ENCODE measurements around the gene CCL4L2.
"Not testable (repeated sequence)": the region's sequence is repeated elsewhere in the genome, so short reads cannot be mapped to it uniquely, and the experiment has no call there.

CCL4L2 gene

DNA sequence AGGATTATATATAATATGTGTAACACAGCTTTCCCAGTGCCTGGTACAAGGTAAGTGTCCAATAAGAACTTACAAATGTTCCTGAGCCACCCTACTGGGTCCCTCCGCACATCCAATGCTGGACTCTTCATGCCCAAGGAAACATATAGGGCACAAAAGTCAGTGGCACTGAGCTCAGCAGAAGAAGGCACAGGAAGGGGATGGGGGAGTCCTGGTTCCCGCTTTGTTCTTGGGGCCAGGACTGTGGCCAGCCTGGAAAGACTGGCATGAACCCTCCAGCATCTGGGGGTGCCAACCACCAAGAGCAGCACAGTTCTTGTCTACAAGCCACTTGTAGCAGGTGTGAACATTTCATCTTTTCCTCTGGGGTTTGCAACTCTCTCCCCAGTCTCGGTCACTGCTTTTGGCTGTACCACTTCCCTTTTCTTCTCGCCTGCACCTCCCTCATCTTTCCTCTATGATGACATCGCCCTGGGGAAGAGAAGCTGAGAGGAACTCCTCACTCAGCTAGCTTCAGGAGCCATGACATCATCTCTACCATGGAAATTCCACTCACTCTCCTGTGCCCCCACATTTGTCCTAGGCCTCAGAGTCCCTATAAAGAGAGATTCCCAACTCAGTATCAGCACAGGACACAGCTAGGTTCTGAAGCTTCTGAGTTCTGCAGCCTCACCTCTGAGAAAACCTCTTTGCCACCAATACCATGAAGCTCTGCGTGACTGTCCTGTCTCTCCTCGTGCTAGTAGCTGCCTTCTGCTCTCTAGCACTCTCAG, at the start of gene CCL4L2:
TSS of gene CCL4L2 (plus strand) at position 625 of the 773 bp plus-strand sequence.
- not testable (repeated sequence) for DNase-seq

DNA sequence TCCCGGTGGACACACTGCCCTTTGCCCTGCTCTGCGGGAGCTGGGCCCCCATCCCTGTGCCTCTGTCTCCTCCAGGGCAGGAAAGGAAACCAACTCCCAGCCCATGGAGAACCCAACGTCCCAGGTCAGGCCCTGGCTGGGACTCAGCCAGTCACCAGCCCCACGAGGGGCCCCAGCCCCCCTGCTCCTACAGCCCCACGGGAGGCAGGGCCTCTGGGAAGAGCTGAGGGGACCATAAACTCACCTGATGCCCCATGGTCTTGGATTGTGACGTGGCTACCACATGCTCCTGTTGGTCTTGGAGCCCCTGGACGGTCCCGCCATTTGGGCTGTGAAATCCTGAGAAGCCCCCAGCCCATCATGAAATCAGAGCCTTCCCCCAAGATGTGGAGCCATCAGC, 42.0 kb upstream of the CCL4L2 start:
- not testable (repeated sequence) for DNase-seq

DNA sequence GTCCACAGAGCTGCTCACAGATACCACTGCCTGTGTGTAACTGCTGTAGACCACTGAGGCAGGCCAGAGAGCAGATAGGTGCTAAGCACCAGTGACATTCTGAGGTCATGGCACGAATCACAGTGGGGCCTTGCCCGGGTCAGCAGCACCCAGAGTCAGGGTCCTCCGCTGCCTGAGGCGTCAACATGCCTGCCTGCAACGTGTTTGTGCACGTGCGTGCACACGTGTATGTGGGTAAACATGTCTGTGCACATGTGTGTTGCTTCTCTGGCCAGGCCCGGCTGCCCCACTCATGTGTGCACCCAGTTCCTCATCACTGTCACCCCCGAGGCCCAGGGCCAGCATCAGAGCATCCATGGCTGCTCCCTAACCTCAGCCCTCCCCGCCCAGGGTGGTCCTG, 34.3 kb upstream of the CCL4L2 start, which contains the start of gene TBC1D3B:
TSS of gene TBC1D3B (minus strand) at position 101 of the 400 bp plus-strand sequence. CDS start 1,586 bp downstream, outside the sequence.
- DNase-seq = not testable (repeated sequence)

DNA sequence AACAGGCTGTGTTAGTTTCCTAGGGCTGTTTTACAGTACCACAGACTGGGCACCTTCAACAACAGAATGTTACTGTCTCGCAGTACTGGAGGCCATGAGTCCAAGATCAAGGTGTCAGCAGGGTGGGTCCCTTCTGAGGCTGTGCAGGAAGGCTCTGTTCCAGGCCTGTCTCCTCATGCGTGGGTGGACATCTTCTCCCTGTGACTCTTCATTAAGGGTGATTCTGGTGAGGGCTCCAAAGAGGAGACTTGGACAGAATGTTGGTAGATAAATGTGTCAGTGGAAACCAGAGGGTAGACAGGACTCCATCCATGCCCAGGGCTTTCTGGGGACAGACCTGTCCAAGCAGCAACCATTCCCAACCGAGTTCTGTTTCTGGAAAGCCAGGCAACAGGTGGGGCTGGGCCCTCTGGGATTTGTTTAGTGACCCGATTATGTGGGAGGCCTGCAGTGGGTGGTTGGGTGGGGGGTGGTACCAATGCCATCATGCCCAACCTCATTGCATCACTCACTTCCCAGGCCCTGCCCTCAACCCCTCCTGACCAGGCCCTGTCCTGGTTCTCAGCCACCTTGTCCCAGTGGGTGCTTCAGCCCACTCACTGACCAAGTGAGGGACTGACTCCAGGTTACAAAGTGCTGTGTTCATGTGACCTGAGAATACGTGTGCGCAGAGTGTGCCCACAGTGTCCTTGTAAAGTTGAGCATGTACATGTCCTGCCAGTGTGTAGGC, 29.3 kb upstream of the CCL4L2 start:
- DNase-seq = not testable (repeated sequence)

DNA sequence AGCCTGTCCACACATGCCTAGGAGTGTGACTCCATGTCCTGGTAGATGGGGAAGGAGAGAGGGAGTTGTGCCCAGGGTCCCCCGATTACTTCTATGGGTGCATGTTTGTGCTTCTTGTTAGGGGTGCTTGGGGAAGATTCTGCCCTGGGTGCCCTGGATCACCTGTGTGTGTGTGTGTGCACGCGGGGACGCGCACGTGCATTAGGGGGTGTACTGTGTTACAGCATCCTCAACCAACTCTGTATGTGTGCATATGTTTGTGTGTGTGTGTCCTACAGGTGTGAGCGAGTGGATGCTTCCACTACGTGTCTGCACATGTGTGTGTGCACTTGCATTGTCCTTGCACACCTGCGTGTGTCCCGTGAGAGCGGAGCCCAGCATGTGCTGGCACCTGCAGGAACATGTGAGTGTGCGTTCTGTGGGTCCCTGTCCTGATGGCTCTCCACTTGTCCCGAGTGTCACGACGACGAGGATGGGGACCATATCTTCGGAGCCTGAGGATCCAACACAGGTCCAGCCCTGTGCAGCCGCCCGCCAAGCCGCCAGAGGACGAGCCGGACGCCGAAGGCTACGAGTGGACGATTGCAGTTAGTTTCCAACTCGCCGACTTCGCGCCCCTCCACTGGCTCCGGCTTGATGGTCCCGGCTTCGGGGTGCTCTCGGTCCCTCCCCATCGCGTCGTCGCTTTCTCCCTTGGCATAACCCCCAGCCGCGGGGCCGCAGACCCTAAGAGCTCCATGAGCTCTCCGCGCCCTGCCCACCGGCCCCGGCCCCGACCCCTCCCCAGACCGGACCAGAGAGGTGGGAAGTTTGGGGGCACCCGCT, 28.5 kb upstream of the CCL4L2 start:
- no peak for DNase-seq

DNA sequence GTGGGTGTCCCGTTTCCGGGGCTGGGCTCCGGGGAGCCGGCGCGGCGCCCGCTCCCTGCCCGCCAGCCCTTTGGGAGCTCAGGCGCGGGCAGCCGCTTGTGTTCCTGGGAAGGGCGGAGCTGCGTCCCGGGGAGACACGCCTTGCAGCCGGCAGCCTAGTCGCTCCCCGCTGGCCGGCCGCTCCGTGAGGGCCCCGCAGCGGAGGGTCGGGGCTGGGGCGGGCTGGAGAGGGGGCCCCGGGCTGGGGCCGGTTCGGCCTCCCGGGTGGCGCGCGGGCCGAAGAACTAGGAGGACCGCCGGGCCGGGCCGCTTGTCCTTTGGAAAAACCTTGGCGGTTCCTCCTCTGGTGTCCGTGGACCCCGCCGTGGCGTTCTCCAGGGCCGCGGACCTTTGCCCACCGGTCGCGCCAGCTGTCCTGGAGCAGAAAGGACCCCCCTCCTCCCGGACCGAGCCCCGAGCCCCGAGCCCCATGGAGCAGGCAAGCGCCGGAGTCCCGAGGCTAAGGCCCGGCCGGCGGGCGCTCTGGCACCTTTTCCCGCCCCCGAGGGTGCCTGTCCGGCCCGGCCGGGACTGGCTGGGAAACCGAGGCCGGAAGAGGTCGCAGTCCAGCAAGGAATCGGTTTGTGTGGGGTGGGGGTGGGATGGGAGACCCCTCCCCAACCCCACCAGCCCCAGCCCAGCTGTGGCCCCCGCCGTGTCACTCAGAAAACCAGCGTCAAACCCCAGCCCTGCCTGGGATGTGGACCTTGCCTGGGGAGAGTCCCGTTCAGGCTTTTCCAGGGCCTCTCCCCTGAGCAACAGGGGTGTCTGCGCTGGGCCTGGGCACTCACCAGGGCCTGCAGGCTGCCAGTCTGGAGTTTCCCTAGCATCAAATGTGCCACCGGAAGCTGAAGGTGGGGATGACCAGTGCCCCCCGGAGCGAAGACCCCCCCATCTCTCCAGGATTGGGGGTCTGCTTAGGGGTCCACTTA, 27.6 kb upstream of the CCL4L2 start:
- no peak for DNase-seq

DNA sequence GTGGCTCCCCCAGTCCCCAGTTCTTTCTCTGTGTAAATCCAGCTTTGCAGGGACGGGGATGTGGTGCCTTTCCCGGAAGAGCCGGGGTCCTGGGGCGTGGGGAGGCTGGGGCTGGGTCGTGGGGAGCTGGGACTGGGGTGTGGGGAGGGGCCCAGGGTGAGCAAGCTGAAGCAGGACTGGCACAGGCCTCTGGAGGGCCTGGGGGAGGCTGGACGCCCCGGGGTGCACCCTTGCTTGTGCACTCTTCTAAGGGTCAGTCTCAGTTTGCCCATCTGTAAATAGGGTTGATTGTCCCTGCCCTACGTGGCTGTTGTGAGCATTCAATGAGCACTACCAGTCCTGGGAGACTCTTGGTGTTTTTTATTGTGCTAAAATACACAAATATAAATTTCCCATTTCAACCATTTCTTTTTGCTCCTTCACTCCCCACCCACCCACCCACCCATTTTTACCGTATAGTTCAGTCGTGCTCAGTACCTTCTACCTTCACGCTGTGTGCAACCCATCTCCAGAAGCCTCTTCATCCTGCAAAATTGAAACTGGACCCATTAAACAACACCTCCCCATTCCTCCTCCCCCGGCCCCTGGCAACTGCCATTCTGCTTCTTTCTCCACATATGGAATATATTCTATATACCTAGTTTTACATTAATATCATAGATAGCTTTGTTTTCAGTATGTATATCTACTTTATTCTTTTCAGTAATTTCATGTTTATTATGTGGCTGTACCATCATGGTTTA, 26.7 kb upstream of the CCL4L2 start:
- no peak for DNase-seq

DNA sequence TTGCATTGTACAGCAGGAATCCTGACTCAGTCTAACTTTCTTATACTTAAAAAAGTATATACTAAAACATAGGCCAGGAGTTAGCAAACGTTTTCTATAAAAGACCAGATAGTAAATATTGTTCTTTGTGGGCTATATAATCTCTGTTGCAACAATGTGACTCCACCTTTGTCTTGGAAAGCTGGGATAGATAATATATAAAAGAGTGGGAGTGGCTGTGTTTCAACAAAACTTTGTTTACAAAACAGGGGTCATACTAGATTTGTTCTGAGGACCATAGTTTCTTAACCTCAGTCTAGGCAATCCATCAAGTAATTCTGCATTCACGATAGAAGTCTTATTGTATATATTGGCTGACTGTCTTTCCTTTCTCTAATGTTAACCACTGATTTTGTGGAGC, 25.4 kb upstream of the CCL4L2 start:
- DNase-seq = no peak

DNA sequence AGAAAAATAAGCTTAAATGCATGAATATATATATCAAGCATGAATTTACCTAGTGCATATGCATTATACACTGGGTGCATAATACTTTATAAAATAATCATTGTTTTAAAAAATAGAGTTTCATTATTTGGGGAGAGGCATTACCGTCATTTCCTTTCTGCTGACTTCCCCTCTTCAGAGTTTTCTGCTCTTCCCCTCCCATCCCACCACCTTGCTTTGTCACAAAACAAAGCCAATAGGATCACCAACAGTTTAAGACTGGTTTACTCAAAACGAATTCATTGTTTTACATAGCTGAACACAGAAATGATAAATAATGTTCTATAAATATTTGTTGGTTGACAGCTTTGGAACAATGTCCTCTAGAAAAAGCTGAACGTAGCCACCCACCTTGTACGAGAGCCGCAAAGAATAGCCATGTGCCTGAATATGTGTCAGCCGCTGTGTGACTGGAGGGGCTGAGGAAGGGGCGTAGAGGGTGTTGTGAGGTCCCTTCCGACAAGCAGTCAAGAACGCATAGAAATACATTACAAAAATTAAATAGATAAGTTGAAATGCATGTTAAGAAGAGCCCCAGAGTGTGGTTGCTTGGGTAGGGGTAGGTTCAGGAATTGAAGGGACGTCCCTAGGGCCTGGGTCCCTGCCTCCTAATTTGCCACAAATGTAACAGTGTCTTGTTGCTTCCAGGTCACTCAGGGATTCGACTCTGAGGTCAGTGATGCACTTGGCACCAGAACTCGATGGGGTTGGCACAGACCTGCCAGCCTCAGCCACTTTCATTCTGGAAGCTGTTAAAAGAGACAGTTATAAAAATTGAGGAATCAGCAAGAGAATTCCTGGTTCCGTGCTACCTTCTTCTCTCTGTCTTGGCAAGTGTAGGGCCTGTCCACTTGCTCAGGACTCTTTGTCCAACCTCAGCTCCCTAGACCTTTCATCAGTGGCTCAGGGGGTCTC, 23.8 kb upstream of the CCL4L2 start:
- DNase-seq = not testable (repeated sequence)

DNA sequence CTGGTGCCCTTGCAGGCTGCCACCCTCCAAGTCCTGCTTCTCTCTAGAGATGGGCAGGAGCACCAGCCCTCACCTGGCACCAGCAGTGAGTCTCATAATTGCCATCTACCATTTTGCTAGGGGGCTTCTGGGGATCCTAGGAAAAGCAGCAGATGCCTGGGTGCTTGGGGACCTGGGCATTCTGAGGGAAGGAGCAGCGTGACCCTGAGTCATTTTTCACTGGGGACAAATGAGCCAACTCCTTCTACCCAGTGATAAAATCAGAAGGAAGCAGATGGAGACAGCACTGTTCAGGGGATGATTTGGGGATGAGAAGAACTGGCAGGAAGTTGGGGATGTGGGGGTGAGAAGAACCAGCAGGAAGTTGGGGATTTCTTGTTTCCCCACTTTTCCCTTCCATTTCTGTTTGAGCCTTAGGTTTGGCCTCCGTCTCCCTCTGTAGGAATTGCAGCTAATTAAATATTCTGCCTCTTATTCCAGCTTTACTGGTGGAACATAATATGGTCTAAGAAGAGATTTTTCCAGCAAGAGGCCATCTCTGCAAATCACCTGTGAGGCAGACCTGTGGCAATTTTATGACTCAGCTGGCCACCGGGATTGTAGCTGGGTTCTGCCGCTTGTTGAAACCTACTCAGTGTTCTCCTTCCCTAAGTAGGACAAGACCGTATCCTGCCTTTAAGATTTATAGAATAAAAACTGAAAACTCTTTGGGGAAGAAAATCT, 22.8 kb upstream of the CCL4L2 start:
- not testable (repeated sequence) for DNase-seq

DNA sequence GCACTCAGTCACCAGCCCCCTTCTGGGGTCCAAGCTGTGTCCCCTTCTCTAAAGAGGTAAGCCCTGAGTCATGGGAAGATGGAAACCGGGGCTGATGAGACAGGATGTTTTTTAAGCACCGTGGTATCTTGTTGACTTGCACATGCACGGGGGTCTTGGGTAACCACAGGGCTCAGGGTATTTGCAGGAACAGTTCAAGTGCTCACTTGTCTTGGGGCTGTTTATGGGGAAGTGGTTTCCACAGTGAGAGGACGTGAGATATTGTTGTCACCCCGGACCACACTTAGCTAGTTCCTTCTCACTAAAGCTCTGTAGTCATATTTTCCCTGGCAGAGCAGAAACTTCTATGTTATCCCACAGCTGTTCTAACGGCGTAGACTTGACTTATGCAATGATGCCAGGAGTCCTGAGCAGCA, 22.0 kb upstream of the CCL4L2 start:
- DNase-seq = no peak

DNA sequence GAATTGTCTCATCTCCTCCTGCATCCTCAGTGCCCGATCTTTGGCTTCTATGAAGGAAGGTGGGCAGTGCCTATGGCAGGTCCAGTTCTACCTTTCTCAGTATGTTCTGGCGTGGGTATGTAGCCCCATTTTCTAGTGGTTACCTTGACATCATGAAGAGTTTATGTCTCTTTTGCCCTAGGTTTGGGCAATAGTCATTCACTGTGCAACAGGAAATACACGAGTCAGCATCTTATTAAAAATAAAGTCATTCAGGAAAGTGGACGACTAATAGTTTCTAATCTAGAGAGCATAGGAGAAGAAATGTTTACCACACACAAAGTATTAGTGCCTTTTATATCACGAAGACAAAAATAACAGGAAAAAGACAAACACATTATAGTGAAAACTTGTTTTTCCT, 20.9 kb upstream of the CCL4L2 start:
- not testable (repeated sequence) for DNase-seq

DNA sequence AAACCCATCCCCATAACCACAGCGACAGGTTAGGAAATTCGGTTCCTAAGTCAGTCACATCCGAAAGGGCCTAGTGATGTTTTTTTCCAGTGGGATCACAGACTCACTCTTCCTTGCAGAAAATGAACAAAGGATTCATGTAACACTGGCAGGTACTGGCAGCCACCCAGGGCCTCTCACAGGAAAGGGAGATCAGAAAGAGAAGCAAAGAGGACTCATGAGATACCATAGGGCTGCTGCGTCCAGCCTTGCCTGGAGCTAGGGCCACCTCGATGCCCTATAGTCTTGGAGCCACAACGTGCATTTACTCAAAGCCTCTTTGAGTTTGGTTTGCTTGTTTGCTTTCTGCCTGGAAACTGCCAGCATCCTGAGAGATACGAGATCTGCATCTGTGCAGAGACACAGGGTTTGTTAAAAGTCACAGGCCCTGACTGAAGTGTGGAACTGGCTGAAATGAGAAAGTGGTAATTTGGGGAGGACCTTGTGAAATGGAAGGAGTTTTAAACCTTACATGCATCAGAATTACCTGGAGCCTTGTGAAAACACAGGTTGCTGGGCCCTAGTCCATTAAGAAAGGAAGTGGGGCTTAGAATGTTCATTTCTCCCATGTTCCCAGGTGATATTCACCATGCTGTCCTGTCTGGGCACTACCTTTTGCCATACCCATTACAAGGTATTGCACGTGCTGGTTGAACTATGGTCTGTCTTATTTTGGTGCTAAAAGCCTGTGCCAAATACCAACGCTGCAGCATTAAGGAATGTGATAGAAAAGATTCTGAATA, 20.1 kb upstream of the CCL4L2 start:
- not testable (repeated sequence) for DNase-seq

DNA sequence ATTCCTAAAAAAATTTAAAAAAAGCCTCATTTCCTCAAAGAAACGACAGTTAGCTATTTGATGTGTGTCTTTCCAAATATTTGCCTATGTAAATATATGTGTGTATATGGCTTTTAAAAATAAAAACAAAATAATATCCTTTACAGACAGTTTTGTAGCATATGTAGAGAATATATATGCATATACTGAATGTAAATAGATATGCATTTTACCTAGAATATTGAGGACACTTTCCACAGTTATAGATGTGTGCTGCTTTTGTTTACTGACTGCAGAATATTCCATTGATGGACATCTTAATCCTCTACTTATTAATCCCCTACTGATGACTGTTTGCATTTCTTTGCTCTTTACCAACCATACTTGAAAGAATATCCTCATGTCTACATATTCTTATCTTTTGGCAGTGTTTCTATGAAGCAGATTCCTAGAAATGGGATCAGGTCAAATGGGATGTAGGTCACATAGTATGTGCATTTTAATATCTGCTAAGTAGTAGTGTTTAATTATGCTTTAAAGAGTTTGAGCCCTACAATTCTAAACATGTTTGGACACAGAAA, 17.6 kb upstream of the CCL4L2 start:
- no peak for DNase-seq

DNA sequence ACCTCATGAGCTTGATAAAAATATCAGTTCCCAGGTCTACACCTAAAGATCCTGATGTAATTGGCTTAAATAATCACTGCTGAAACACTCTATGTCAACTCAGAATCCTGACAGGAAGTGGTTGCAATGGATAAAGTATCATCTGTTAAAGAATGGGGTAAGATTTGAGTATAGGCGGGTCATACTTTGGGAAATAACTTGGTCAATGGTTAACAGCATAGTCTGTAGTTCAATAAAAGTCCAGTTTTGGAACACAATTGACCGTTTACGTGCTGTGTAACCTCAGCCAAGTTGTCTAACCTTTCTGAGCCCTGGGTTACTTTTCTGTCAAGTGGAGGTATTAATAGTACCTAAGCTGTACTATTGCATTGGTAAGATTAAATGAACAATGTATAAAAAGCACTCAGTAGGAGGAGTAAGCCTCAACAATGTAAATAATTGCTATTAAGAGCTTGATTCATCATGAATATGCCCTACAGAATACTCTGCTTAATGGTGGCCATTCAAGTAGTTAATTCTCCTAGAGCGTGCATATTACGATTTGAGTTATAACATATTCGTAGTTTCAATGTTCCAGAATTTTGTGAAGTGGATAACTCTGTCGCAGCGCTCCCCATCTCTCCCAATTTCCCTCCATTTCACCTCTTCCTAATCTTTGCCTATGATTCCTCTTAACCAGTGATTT, 16.6 kb upstream of the CCL4L2 start:
- DNase-seq = not testable (repeated sequence)

DNA sequence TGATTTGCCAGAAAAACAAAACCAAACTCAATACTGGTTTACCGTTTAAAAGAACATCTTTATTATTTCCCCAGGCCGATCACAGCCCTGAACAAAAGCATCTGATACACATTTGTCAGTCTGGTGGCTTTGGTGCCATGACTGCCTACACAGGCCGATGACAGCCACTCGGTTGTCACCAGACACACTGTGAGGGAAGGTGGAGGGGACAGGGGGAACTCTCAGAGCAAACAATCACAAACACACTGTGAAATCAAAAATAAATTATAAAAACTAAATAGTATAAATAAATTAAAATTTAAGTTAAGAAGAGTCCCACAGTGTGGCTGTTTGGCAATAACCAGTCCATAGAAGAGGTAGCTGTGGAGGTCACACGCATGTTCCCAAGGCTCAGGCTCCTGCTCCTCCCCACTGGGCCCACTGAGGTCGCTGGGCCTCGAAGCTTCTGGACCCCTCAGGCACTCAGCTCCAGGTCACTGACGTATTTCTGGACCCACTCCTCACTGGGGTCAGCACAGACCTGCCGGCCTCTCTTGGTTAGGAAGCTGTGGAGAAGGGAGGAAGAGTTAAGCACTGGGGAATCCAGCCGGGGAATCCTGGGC, 15.9 kb upstream of the CCL4L2 start:
- not testable (repeated sequence) for DNase-seq

All from activated CD4-positive, CD25-positive, alpha-beta regulatory T cell treated with anti-CD3 and anti-CD28 coated beads, Interleukin-2, amount 50 U/mL, for 72 hours (primary cell).